GDM1 (cell line): ENCODE data around the gene FBXW7.

Source experiments
- DNase-seq: peaks from one replicate; lab custom pipeline; 2025; lab: John Stamatoyannopoulos, UW

The FBXW7 gene

GRCh38 chr4:152328582-152328981, 207.3 kb downstream of the FBXW7 start:
- DNase-seq, result no peak

GRCh38 chr4:152327606-152328453, 208.1 kb downstream of the FBXW7 start:
- no peak for DNase-seq

GRCh38 chr4:152325831-152326230, 210.1 kb downstream of the FBXW7 start:
- no peak for DNase-seq

- DNase-seq, result no peak
Measured at GRCh38 chr4:152323221-152323620, 212.7 kb downstream of the FBXW7 start.

- no peak for DNase-seq
Measured at GRCh38 chr4:152322656-152323055, 213.2 kb downstream of the FBXW7 start.

GRCh38 chr4:152321923-152322322, 214.0 kb downstream of the FBXW7 start:
- no peak for DNase-seq

- no peak for DNase-seq
Measured at GRCh38 chr4:152321398-152321797, 214.5 kb downstream of the FBXW7 start.

- no peak for DNase-seq
Measured at GRCh38 chr4:152316969-152317368, 218.9 kb downstream of the FBXW7 start.

- DNase-seq, result no peak
Measured at GRCh38 chr4:152310257-152310656, 225.6 kb downstream of the FBXW7 start.

- no peak for DNase-seq
Measured at GRCh38 chr4:152309418-152309817, 226.5 kb downstream of the FBXW7 start.

GRCh38 chr4:152308951-152309350, 226.9 kb downstream of the FBXW7 start:
- DNase-seq, result no peak

GRCh38 chr4:152307669-152308068, 228.2 kb downstream of the FBXW7 start:
- no peak for DNase-seq

- DNase-seq, result no peak
Measured at GRCh38 chr4:152306541-152306940, 229.4 kb downstream of the FBXW7 start.

- no peak for DNase-seq
Measured at GRCh38 chr4:152304220-152304619, 231.7 kb downstream of the FBXW7 start.

- no peak for DNase-seq
Measured at GRCh38 chr4:152301381-152301780, 234.5 kb downstream of the FBXW7 start.

- DNase-seq, result no peak
Measured at GRCh38 chr4:152299553-152299952, 236.3 kb downstream of the FBXW7 start.

GRCh38 chr4:152296386-152296785, 239.5 kb downstream of the FBXW7 start:
- DNase-seq, result no peak

- DNase-seq, result no peak
Measured at GRCh38 chr4:152294765-152295164, 241.1 kb downstream of the FBXW7 start.

GRCh38 chr4:152294331-152294730, 241.6 kb downstream of the FBXW7 start:
- no peak for DNase-seq

- no peak for DNase-seq
Measured at GRCh38 chr4:152293527-152293926, 242.4 kb downstream of the FBXW7 start.

GRCh38 chr4:152290366-152290921, 245.4 kb downstream of the FBXW7 start:
- no peak for DNase-seq

GRCh38 chr4:152289941-152290340, 246.0 kb downstream of the FBXW7 start:
- no peak for DNase-seq

GRCh38 chr4:152289541-152289940, 246.4 kb downstream of the FBXW7 start:
- DNase-seq, result no peak
